ENCODE data around the gene ARHGAP10. TPM values are rescaled to one million over a fixed set of nuclear protein-coding genes. Genes with fewer than 3 reads are reported as not detected.

ARHGAP10 gene
- total RNA-seq, 1 donor from 2014 or later: 8.3 TPM

- intact Hi-C loops (cut with micrococcal nuclease): no loop called here
- Mint-ChIP-seq H3K27ac (no peak overlapping the region), H3K4me1 (peaks cover 10% of the 10 kb centered on the region), H3K9me3 (no peaks in the 10 kb centered on the region), H3K4me3 (no peak overlapping the region), H3K36me3 (ENCODE audit: low read depth) (no peaks in the 10 kb centered on the region), H3K27me3 (no peaks in the 10 kb centered on the region)
- no peak for DNase-seq
Observed at GRCh38 chr4:147765121-147765529, 33.2 kb downstream of the ARHGAP10 start.

GRCh38 chr4:147768113-147768512, 36.2 kb downstream of the ARHGAP10 start:
- intact Hi-C loops (cut with micrococcal nuclease): no loop called here
- Mint-ChIP-seq H3K36me3 (ENCODE audit: low read depth) (no peaks in the 10 kb centered on the region), H3K27ac (no peak overlapping the region), H3K9me3 (no peaks in the 10 kb centered on the region), H3K4me1 (peaks cover 11% of the 10 kb centered on the region), H3K4me3 (no peak overlapping the region), H3K27me3 (peaks cover 2% of the 10 kb centered on the region)
- no peak for DNase-seq

- Mint-ChIP-seq H3K36me3 (ENCODE audit: low read depth) (no peaks in the 10 kb centered on the region), H3K9me3 (no peaks in the 10 kb centered on the region), H3K27ac (no peak overlapping the region), H3K4me3 (no peak overlapping the region), H3K4me1 (peaks cover 15% of the 10 kb centered on the region), H3K27me3 (peaks cover 2% of the 10 kb centered on the region)
- intact Hi-C loops (cut with micrococcal nuclease): no loop called here
- no peak for DNase-seq
Observed at GRCh38 chr4:147769386-147769785, 37.5 kb downstream of the ARHGAP10 start.

GRCh38 chr4:147770831-147771230, 38.9 kb downstream of the ARHGAP10 start:
- no peak overlapping the region for H3K4me3 Mint-ChIP-seq
- intact Hi-C loops (cut with micrococcal nuclease): no loop called here
- no peaks in the 10 kb centered on the region for H3K9me3 Mint-ChIP-seq
- H3K27me3 Mint-ChIP-seq: peaks cover 2% of the 10 kb centered on the region
- H3K27ac Mint-ChIP-seq: no peak overlapping the region
- DNase-seq: no peak
- H3K4me1 Mint-ChIP-seq: peaks cover 15% of the 10 kb centered on the region
- no peaks in the 10 kb centered on the region for H3K36me3 Mint-ChIP-seq (ENCODE audit: low read depth)

- Mint-ChIP-seq H3K9me3 (no peaks in the 10 kb centered on the region), H3K27ac (no peak overlapping the region), H3K4me3 (no peak overlapping the region), H3K36me3 (ENCODE audit: low read depth) (no peaks in the 10 kb centered on the region), H3K27me3 (peaks cover 2% of the 10 kb centered on the region), H3K4me1 (peaks cover 15% of the 10 kb centered on the region)
- DNase-seq: no peak
- intact Hi-C loops (cut with micrococcal nuclease): loop anchor here (2.0 kb wide), 1 partner anchor 21 kb away; no protein-coding TSS in a partner anchor
Observed at GRCh38 chr4:147772056-147772455, 40.2 kb downstream of the ARHGAP10 start.

GRCh38 chr4:147772459-147772969, 40.6 kb downstream of the ARHGAP10 start:
- Mint-ChIP-seq H3K4me3 (no peak overlapping the region), H3K27me3 (peaks cover 2% of the 10 kb centered on the region), H3K27ac (no peak overlapping the region), H3K9me3 (no peaks in the 10 kb centered on the region), H3K36me3 (ENCODE audit: low read depth) (no peaks in the 10 kb centered on the region), H3K4me1 (peaks cover 15% of the 10 kb centered on the region)
- DNase-seq: no peak
- intact Hi-C loops (cut with micrococcal nuclease): loop anchor here (2.0 kb wide), 1 partner anchor 20 kb away; no protein-coding TSS in a partner anchor

GRCh38 chr4:147773261-147774184, 41.6 kb downstream of the ARHGAP10 start:
- Mint-ChIP-seq H3K36me3 (ENCODE audit: low read depth) (no peaks in the 10 kb centered on the region), H3K27ac (no peak overlapping the region), H3K9me3 (no peaks in the 10 kb centered on the region)

GRCh38 chr4:147776716-147777115, 44.8 kb downstream of the ARHGAP10 start:
- Mint-ChIP-seq H3K36me3 (ENCODE audit: low read depth) (no peaks in the 10 kb centered on the region), H3K4me3 (no peak overlapping the region), H3K27ac (no peak overlapping the region), H3K9me3 (no peaks in the 10 kb centered on the region), H3K27me3 (peaks cover 4% of the 10 kb centered on the region), H3K4me1 (peaks cover 24% of the 10 kb centered on the region)
- intact Hi-C loops (cut with micrococcal nuclease): no loop called here
- no peak for DNase-seq

More at GRCh38 chr4:147773261-147774184, 41.6 kb downstream of the ARHGAP10 start:
- Mint-ChIP-seq H3K4me1 (peaks cover 16% of the 10 kb centered on the region), H3K4me3 (no peak overlapping the region), H3K27me3 (peaks cover 2% of the 10 kb centered on the region)
- DNase-seq: no peak
- intact Hi-C loops (cut with micrococcal nuclease): loop anchor here (2.0 kb wide), 1 partner anchor 19 kb away; no protein-coding TSS in a partner anchor

GRCh38 chr4:147777456-147778091, 45.7 kb downstream of the ARHGAP10 start:
- no peaks in the 10 kb centered on the region for H3K9me3 Mint-ChIP-seq
- no peak overlapping the region for H3K27ac Mint-ChIP-seq
- H3K27me3 Mint-ChIP-seq: peaks cover 5% of the 10 kb centered on the region
- H3K4me3 Mint-ChIP-seq: no peak overlapping the region
- intact Hi-C loops (cut with micrococcal nuclease): no loop called here
- no peak for DNase-seq
- no peaks in the 10 kb centered on the region for H3K36me3 Mint-ChIP-seq (ENCODE audit: low read depth)
- peaks cover 30% of the 10 kb centered on the region for H3K4me1 Mint-ChIP-seq

GRCh38 chr4:147778942-147779341, 47.1 kb downstream of the ARHGAP10 start:
- intact Hi-C loops (cut with micrococcal nuclease): no loop called here
- Mint-ChIP-seq H3K9me3 (no peaks in the 10 kb centered on the region), H3K4me3 (no peak overlapping the region), H3K27me3 (peaks cover 3% of the 10 kb centered on the region), H3K36me3 (ENCODE audit: low read depth) (no peaks in the 10 kb centered on the region), H3K27ac (no peak overlapping the region), H3K4me1 (peaks cover 25% of the 10 kb centered on the region)
- DNase-seq: no peak

GRCh38 chr4:147779451-147779850, 47.6 kb downstream of the ARHGAP10 start:
- peaks cover 3% of the 10 kb centered on the region for H3K27me3 Mint-ChIP-seq
- H3K4me3 Mint-ChIP-seq: no peak overlapping the region
- H3K27ac Mint-ChIP-seq: no peak overlapping the region
- intact Hi-C loops (cut with micrococcal nuclease): no loop called here
- H3K36me3 Mint-ChIP-seq (ENCODE audit: low read depth): no peaks in the 10 kb centered on the region
- peaks cover 23% of the 10 kb centered on the region for H3K4me1 Mint-ChIP-seq
- DNase-seq: no peak
- no peaks in the 10 kb centered on the region for H3K9me3 Mint-ChIP-seq

GRCh38 chr4:147780137-147780777, 48.4 kb downstream of the ARHGAP10 start:
- no peak overlapping the region for H3K4me3 Mint-ChIP-seq
- no peak overlapping the region for H3K27ac Mint-ChIP-seq
- intact Hi-C loops (cut with micrococcal nuclease): loop anchor here (2.0 kb wide), 1 partner anchor 15 kb away; no protein-coding TSS in a partner anchor
- H3K9me3 Mint-ChIP-seq: no peaks in the 10 kb centered on the region
- H3K4me1 Mint-ChIP-seq: peaks cover 25% of the 10 kb centered on the region
- no peak for DNase-seq
- H3K36me3 Mint-ChIP-seq (ENCODE audit: low read depth): no peaks in the 10 kb centered on the region
- peaks cover 3% of the 10 kb centered on the region for H3K27me3 Mint-ChIP-seq

GRCh38 chr4:147782087-147782781, 50.3 kb downstream of the ARHGAP10 start:
- Mint-ChIP-seq H3K9me3 (no peaks in the 10 kb centered on the region), H3K27me3 (peaks cover 3% of the 10 kb centered on the region), H3K4me3 (no peak overlapping the region), H3K4me1 (peaks cover 38% of the 10 kb centered on the region), H3K36me3 (ENCODE audit: low read depth) (no peaks in the 10 kb centered on the region), H3K27ac (peak overlapping the region; percentile 51)
- intact Hi-C loops (cut with micrococcal nuclease): no loop called here
- no peak for DNase-seq
